Activated CD8-positive, alpha-beta memory T cell treated with anti-CD3 and anti-CD28 coated beads, Interleukin-2, amount 50 U/mL, for 48 hours (primary cell): ENCODE results near the gene LYPLAL1.
"Not testable (repeated sequence)": the region's sequence is repeated elsewhere in the genome, so short reads cannot be mapped to it uniquely, and the experiment has no call there.

Experiments used
- DNase-seq: peaks from one replicate; pipeline ENCODE4 v3.0.0-alpha.2; 2020

LYPLAL1 gene

GRCh38 chr1:219220945-219221344 is 47.3 kb downstream of the LYPLAL1 start:
- no peak for DNase-seq

- DNase-seq: no peak
Measured at GRCh38 chr1:219223496-219223895, 49.8 kb downstream of the LYPLAL1 start.

- DNase-seq: no peak
Measured at GRCh38 chr1:219226196-219226595, 52.5 kb downstream of the LYPLAL1 start.

- no peak for DNase-seq
Measured at GRCh38 chr1:219227360-219228057, 53.8 kb downstream of the LYPLAL1 start.

GRCh38 chr1:219228058-219228419 is 54.4 kb downstream of the LYPLAL1 start:
- DNase-seq: no peak

GRCh38 chr1:219232890-219233289 is 59.2 kb downstream of the LYPLAL1 start:
- no peak for DNase-seq

GRCh38 chr1:219235903-219236481 is 62.3 kb downstream of the LYPLAL1 start:
- DNase-seq: no peak

- DNase-seq: no peak
Measured at GRCh38 chr1:219236933-219237610, 63.4 kb downstream of the LYPLAL1 start.

- no peak for DNase-seq
Measured at GRCh38 chr1:219239518-219239917, 65.8 kb downstream of the LYPLAL1 start.

GRCh38 chr1:219244864-219245263 is 71.2 kb downstream of the LYPLAL1 start:
- no peak for DNase-seq

- no peak for DNase-seq
Measured at GRCh38 chr1:219247441-219247840, 73.8 kb downstream of the LYPLAL1 start.

GRCh38 chr1:219250468-219250867 is 76.8 kb downstream of the LYPLAL1 start:
- DNase-seq: not testable (repeated sequence)

GRCh38 chr1:219257751-219258150 is 84.1 kb downstream of the LYPLAL1 start:
- DNase-seq: no peak

GRCh38 chr1:219261454-219261853 is 87.8 kb downstream of the LYPLAL1 start:
- no peak for DNase-seq
